Hematopoietic multipotent progenitor cell (in vitro differentiated cells): ENCODE measurements around the gene RCOR2. TPM values are rescaled to one million over a fixed set of nuclear protein-coding genes. Genes with fewer than 3 reads are reported as not detected.
"Not testable (repeated sequence)": the region's sequence is repeated elsewhere in the genome, so short reads cannot be mapped to it uniquely, and the experiment has no call there.

Experiments
- DNase-seq, 3 donors: peaks; one replicate each; pipeline ENCODE4 v3.0.0-alpha.2; 2011 to 2015; ENCODE audit warnings: low read depth in 2 of 3, low spot score in 2 of 3
- total RNA-seq: library from RNA; depleted of rRNA; stranded (reverse); fragments of >200 nt; gene quantifications from one replicate; pipeline ENCODE4 v1.2.3, GENCODE V29; 2012

The RCOR2 gene
- total RNA-seq, 1 donor = 0.54 TPM

DNA sequence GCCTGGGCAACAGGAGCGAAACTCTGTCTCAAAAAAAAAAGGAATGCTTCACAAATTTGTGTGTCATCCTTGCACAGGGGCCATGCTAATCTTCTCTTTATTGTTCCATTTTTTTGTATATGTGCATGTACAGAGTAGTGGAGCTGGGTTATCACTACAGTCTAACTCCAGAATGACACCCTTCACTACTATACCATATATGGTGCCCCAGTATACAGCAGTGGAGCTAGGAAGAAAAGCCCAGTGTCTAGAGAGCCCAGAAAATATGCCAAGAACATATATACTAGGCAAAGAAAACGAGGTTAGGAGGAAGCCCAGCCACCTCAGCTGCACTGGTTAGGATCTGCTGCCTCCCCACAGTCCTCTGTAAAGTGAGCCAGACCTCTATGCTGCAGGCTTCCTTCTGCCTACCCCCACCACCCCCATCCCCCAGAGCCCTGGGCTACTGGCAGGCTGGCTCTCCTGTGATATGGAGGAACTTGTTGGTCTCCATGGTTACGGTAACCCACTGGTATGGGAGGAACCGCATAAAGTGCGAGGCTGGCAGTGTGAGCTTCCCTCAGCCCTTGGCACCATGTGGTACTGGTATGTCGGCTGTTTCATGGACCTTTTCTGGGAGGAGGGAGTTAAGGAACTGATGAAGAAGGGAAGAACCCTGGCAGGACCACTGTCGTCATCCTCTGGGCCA, 34.3 kb downstream of the RCOR2 start:
- DNase-seq = peak in 2 of 3 donors; percentile 93 to 97

DNA sequence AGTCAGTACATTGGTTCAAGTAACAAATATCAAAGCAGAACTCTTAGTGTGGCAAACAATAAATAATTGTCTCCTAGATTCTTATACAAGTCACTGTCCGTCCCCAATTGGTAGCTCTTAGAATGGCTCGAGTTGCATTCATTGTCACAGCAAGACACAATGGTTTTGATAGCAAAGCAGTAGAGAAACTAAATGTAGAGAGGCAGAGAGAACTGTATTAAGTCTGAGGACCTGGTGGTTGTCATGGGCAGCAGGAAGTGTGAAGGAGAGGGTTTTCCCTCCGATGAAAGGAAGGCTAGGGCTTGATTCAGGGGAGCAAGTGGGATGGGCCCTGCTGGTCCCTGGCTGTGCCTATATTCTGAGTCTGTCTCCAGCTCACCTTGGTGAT, 36.6 kb downstream of the RCOR2 start:
- no peak for DNase-seq

DNA sequence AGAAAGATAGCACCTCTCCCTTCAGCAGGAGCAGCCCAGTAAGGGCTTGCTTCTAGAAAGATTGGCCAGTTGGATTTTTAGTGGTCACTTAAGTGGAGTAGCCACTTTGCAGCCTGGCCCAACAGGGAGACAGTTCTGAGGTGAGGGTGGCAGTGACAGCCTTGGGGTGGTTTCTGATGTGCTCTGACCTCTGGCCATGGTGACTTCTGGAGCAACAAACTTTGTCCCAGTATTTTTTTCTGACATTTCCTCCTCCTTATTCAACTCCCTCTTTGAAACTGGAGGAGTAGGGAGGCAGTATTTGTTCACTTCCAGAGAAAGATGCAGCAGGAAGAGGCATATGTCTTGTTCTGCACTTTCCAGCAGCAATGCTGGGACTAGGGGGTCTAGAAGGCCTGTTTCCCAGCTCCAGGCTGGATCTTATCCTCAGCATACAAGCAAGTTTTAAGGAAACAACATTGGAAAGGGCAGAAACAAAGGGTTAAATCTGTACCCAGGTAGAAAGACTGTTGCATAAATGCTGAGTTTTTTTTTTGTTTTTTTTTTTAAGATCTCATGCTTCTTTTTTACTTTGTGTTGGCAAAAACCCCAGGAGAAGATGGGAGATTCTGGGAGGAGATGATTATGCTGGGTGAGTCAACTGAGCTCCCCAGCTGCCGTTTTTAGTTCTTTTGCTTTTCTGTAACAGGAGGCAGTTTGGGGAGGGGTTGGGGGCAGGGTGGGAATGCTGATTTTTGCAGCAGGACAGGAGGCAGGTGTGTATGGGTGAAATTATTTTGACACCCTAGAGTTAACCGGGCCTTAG, 37.2 kb downstream of the RCOR2 start:
- DNase-seq = no peak

DNA sequence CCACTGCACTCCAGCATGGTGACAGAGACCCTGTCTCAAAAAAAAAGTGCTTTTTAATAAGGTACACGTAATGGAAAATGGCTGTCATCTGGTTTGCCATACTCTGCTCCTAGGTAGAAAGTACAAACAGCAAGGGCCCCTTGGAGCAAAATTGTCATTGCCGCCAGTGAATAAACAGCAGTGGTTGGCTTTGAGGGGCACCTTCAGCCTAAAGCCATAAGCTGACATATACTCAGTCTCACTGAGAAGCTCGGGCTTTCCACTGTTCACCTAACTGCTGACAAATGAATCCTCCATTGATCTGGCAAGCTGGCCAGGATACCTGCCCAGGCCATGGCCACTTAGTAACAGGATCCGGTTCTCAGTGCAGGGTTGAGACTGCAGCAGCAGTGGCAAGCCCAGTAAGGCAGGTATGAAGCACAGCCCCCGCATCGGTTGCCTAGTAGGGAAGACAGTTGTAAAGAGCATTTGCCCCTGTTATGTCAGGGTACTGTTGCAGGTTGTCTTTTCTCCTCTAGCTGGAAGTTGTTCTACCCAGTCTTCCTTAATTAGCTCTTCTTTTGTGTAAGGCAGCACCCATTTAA, 39.2 kb downstream of the RCOR2 start:
- DNase-seq = no peak

DNA sequence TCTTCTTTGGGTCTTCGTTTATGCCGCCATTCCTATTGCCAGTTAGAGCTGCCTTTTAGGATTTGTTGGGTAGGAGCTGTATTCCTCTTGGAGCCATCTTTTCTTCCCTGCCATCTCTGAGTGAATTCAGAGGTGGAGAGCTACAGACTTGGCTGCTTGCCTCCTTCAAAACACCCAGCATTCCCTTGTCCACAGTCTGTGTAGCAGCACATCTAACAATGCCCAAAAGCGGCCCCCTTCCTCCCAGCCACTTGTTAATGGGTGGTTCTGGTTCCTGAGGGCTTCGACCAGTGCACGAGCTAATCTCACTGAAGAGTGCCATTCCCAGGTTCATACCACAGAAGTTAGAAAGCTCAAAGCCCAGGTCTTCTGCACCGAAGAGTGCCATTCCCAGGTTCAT, 40.3 kb downstream of the RCOR2 start:
- DNase-seq = no peak

DNA sequence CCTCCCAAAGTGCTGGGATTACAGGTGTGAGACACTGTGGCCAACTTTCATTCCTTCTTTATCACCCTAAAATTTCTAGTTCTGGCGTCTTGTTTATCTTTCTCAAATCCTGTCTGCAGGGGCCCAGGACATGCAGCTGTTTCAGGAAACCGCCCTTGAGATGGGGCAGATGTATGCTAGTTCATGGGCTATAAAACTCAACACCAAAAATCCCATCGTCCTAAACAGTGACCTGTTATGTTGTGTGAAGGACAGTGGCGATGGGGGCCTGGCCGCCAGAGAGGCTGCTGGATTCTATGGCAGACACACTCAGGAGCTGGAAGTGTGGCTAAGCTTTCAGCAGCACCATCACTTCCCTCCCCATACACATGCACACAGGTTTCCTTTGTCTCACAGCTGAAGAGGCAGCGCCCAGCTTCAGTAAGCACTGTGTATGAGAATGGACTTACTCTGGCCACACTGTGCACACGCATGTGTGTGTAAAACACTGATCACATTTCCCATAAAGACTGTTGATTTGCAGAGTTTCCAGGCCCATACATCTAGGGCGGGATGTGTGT, 41.4 kb downstream of the RCOR2 start:
- no peak for DNase-seq

GRCh38 chr11:63874511-63874910, 42.5 kb downstream of the RCOR2 start:
- no peak for DNase-seq

DNA sequence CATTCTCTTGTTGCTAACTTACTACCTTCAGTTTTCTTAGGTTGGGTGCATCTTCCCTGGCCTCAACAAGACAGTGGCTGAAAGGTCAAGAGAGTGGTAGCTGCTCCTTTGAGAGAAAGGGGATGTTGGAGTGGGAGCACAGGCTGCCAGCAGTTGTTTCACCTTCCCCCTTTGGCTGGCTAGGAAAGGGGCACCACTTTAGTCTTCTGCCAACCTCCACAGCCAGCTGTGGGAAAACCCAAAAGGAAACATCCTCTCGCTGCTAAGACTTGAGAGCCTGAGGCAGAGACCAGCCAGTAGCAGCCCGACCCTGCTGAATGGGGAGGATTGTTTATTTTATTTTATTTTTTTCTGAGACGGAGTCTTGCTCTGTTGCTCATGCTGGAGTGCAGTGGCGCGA, 43.7 kb downstream of the RCOR2 start:
- no peak for DNase-seq

GRCh38 chr11:63872800-63873197, 44.2 kb downstream of the RCOR2 start:
- no peak for DNase-seq

- peak in 2 of 3 donors; percentile 87 to 95 for DNase-seq
Observed at GRCh38 chr11:63871962-63872799, 44.8 kb downstream of the RCOR2 start.

GRCh38 chr11:63870351-63871140, 46.4 kb downstream of the RCOR2 start:
- no peak for DNase-seq

DNA sequence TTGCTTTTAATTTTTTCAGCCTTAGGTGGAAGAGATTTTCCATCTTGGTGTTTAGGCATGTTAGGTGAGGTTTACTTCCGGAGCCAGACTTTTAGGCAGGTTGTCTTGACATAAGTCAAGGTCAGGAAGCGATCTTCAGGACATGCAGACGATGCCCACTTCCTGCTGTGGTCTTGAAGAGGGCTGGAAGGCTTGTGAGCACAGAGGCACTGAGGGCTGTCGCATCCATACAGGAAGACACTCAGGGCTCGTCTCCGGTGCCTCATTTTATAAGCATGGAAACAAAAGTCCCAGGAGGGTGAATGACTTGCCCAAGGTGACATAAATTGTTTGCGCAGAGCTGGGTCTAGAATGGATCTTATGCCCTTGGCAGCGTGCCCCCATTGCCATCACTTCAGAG, 47.3 kb downstream of the RCOR2 start:
- DNase-seq = no peak

DNA sequence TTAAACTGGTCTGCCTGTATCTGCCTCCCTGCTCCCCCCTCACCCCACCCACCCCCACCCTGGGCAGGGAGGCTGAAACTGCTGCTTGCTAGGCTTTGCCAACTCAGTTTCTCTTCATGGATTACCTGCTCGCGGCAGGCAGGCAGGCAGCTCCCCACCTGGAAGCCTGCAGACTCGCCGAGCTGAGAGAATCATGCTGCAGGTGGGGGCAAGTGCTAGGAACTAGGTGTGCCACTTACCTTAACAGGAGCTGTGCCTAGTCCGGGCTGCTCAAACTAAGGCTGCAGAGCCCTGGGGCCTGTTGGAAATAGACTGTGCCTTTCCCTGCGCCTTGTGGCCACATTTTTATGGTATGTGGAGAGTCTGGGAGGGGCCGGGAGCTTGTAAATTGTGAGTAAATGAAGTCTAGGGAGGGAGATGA, 47.8 kb downstream of the RCOR2 start:
- no peak for DNase-seq

GRCh38 chr11:63868399-63869064, 48.4 kb downstream of the RCOR2 start:
- no peak for DNase-seq

GRCh38 chr11:63867511-63867910, 49.5 kb downstream of the RCOR2 start:
- DNase-seq = no peak

DNA sequence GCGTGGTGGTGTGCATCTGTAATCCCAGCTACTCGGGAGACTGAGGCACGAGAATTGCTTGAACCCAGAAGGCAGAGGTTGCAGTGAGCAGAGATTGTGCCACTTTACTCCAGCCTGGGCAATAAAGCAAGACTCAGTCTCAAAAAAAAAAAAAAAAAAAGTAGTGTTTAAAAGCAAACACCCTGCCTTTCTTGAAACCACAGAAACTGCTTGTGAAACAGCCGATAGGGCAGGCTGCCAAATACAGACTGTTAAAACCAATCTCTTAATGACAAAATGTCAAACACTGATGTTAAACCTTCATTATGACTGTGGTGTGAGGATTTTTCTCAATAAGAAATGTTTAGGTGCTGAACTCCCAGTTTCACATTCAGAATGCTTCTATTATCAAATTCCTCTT, 50.8 kb downstream of the RCOR2 start:
- DNase-seq = peak; percentile 37 to 85 (median 62)

DNA sequence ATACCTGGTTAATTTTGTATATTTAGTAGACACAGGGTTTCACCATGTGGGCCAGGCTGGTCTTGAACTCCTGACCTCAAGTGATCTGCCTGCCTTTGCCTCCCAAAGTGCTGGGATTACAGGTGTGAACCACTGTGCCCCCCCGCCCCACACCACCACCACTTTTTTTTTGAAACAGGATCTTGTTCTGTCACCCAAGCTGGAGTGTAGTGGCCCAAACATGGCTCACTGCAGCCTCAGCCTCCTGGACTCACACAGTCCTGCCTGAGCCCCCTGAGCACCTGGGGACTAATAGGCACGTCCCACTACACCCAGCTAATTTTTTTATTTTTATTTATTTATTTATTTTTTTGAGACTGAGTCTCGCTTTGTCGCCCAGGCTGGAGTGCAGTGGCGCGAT, 53.3 kb downstream of the RCOR2 start:
- not testable (repeated sequence) for DNase-seq

DNA sequence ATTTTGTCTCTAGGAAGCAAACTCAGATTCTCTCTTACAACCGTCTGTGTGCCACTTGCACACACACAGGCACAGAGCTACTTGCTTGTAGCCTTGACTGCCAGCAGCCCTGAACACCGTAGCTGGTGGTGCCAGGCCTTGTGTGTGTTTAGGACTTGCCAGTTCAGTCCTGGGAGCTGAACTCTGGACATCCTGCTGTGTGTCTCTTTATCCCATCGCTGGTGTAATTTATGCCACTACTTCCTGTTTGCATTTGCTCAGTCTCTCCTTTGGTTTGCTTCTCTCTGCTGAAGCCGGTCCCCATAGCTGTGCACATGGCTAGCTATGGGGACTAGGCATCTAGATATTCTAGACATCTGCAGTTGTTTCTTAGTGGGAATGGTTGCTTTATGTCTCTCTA, 54.0 kb downstream of the RCOR2 start:
- no peak for DNase-seq
